Activated CD4-positive, alpha-beta T cell treated with anti-CD3 and anti-CD28 coated beads for 48 hours (primary cell): ENCODE measurements around the gene TLR7.

ENCODE experiments used
- DNase-seq: peaks from one replicate; pipeline ENCODE4 v3.0.0-alpha.2; 2020

Gene TLR7

GRCh38 chrX:12866451-12867377 is at the start of gene TLR7:
Gene TLR7 (plus strand): TSS chrX:12867072. CDS start chrX:12867579, 507 bp downstream.
- DNase-seq = no peak

DNA sequence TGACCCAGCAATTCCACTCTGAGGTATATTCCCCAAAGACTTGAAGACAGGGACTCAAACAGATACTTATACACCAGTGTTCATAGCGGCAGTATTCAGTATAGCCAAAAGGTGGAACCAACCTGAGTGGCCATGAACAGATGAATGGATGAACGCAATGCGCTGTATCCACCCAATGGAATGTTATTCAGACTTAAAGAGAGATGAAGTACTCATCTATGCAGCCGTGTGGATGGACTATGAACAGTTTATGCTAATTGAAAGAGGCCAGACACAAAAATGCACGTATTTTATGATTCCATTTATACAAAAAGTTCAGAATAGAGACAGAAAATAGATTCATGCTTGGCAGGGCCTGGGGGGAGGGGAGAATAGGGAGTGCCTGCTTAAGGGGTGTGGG is 49.3 kb upstream of the TLR7 start:
- no peak for DNase-seq

DNA sequence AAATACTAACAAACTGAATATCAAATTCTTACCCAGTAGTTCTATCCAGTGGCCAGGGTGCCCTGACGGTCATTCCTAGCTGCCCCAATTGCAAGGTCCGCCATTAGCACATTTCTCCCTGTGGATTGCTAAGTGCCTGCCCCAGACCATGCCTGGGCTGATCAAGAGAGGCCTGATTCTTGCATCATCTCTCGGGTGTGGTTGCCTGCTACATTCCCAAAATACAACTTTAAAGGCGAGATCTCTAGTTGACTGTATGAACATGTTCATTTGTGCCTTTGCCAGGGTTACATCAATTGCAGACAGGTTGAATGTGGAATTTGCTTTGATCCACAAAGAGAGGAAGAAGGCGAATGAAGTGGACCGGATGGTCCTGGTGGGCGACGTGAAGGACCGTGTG is 47.6 kb upstream of the TLR7 start:
- DNase-seq = no peak

GRCh38 chrX:12820737-12821136 is 46.1 kb upstream of the TLR7 start:
- DNase-seq = no peak

GRCh38 chrX:12824944-12825343 is 41.9 kb upstream of the TLR7 start:
- DNase-seq = no peak

DNA sequence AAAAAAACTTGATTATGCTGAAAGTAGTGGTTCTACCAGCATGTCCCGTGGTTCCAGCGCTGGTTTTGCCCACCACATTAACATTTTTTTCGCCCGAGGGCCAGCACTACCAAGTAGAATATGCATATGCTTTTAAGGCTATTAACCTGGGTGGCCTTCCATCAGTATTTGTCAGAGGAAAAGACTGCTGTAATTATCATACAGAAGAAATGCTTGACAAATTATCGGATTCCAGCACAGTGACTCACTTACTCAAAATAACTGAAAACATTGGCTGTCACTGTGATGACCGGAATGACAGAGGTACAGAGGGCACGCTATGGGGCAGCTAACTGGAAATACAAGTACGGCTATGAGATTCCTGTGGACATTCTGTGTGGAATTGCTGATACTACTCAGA is 41.1 kb upstream of the TLR7 start:
- no peak for DNase-seq

- no peak for DNase-seq
Measured at GRCh38 chrX:12843061-12843667, 23.7 kb upstream of the TLR7 start.

GRCh38 chrX:12843668-12844279 is 23.1 kb upstream of the TLR7 start:
- no peak for DNase-seq

DNA sequence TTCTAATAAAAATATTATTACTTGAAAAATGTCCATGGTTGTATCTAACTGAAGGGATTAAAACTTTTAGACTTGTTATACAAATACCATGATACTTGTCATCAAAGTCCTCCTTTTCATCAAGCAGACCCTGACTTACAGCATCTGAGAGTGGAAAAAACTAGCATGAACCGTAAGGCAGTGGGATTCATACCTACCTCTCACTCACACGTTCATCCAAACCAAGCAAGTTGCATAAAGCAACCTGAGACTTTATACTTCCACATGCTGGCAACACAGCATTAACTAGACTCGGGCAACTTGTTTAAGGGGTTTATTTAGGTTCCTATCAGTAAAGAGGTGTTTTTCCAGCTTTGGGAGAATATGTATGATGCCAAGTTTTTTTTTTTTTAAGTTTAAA is 22.6 kb upstream of the TLR7 start:
- DNase-seq = no peak

- no peak for DNase-seq
Measured at GRCh38 chrX:12865359-12865758, 1.5 kb upstream of the TLR7 start.

- DNase-seq = no peak
Measured at GRCh38 chrX:12867685-12868084, 813 bp downstream of the TLR7 start.

GRCh38 chrX:12868747-12869146 is 1.9 kb downstream of the TLR7 start:
- no peak for DNase-seq

DNA sequence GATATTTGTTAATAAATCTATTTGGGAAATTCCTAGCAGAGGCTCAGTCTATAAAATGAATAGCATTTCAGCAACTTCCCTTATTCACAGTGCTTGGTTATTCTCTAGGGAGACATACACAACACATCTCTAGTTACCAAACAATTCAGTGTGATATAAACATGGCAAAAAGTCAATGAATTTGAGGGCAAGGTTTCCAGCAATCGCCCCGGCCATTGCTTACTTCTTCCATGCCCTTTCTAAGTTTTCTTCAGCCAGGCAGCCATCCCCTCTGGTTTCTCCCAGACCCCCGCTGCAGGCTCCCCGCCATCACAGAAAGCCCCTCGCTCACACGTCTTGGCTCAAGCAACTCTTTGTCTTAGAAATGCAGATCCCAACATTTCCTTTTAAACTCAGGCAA is 4.4 kb downstream of the TLR7 start:
- no peak for DNase-seq

DNA sequence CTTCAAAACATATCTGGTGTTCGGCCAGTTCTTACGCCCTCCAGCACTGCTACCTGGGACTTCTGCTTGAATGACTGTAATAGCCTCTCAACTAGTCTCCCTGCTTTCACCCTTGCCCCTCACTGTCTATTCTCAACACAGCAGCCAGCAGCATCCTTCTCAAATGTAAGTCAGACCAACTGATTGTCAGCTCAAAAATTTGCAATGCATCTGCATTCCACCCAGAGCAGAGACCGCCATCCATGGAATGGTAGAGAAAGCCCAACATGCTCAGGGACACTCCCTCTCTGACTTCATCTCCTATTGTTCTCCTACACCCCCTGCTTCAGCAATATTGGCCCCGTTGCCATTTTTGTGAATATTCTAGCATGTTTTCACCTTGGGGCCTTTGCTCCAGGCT is 5.9 kb downstream of the TLR7 start:
- no peak for DNase-seq

DNA sequence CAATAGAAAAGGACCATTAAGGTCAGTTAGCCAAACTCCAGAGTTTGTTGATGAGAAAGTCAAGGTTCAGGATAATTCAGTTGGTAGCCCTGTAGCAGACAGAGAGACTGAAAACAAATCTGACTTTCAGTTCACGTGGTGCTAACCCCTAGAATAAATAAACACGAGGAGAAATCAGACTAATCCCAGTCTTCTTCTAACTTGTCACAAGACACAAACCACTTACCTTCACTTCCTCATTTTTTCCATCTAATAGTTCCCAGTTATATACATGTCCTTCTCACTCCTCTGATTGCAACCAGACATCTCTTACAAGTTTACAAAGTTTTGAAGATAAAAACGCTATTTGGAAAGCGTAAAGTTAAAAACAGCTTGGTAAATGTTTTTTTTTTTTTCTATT is 7.7 kb downstream of the TLR7 start:
- DNase-seq = no peak

DNA sequence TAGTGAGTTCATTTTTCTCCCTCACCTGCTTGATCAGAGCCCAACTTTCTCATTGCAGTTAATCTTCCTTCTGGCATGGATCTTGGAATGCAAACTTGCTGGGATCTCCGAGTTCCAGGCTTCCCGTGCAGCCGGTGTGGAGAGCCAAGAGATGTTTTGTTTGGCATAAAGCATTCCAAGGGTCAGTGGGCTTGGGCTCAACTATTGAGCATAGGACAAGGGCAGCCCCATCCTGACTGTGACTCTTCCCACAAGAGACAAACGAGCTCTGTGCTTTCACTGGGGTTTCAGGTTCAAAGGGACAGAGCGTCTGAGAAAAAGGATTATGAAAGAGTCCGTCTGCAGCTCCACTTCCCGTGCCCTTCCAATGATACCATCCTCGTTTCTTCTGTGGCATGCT is 10.5 kb downstream of the TLR7 start:
- no peak for DNase-seq

DNA sequence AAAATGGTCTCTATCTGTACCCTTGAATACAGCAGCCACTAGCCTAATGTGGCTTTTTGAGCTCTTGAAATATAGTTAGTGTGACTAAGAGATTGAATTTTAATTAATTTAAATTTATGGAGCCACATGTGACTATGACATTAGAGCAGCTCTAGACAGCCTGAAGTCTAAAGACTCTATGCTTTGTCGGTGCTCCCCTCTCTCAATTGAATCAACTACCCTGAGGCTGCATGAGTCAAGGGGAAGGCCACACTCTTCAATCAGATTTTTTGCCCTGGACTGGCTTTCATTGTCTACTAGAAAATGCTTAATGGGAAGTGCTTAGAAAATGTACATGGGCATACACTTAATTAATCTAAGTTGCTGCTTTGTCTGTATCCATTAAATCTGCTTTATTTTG is 11.7 kb downstream of the TLR7 start:
- DNase-seq = no peak

- DNase-seq = no peak
Measured at GRCh38 chrX:12881914-12882313, 15.0 kb downstream of the TLR7 start.

DNA sequence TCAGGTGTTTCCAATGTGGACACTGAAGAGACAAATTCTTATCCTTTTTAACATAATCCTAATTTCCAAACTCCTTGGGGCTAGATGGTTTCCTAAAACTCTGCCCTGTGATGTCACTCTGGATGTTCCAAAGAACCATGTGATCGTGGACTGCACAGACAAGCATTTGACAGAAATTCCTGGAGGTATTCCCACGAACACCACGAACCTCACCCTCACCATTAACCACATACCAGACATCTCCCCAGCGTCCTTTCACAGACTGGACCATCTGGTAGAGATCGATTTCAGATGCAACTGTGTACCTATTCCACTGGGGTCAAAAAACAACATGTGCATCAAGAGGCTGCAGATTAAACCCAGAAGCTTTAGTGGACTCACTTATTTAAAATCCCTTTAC is 18.6 kb downstream of the TLR7 start:
- DNase-seq = no peak

GRCh38 chrX:12886545-12886944 is 19.7 kb downstream of the TLR7 start:
- no peak for DNase-seq

- DNase-seq = no peak
Measured at GRCh38 chrX:12887141-12887540, 20.3 kb downstream of the TLR7 start.

GRCh38 chrX:12887767-12888166 is 20.9 kb downstream of the TLR7 start:
- no peak for DNase-seq

DNA sequence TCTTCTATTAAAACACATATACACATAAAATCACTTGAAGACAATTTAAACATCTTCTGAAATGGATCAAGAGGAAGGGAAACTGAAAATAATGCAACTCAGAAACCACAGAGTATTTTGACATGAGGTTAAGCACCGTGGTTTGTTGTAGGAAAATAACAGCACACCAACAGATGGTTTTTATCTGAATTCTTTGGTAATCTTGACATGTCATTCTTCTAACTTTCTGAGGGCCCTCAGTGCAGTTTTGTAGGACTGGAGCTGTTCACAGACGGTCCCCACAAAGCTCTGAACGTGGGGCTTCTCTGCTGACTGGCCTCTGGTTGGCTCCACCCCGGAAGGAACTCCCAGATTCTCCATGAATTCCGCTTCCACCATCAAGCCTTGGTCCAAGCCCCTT is 23.6 kb downstream of the TLR7 start:
- DNase-seq = no peak

DNA sequence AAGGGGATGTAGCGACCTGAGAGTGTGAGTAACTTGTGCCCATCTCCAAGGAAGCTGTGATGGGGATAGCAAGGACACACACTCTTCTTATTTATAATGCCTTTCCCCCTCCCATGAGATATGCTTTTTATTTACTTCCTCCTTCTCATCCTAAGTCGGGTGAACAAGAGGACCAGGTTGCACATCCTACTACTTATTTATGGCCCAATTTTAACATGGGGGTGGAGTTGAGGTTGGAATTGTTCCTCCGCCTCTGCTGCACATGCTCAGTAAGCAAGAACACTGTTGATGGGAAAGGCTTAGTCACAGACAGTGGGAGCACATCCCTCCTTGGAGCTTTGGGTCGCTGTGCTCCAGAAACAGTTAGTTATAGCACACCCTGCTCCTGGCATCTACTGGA is 24.3 kb downstream of the TLR7 start:
- DNase-seq = no peak
